SH-SY5Y (cell line): ENCODE data around the gene ABCD2.

Source experiments
- GATA2 ChIP-seq: IDR thresholded peaks from 2 replicates; pipeline ENCODE4 v1.6.1; 2011; ENCODE audit warnings: mild to moderate bottlenecking, low read depth, low read length
- GATA3 ChIP-seq: IDR thresholded peaks from 2 replicates; pipeline ENCODE4 v1.6.1; 2011; ENCODE audit warnings: low read depth, mild to moderate bottlenecking, low read length, moderate library complexity

Gene ABCD2

DNA sequence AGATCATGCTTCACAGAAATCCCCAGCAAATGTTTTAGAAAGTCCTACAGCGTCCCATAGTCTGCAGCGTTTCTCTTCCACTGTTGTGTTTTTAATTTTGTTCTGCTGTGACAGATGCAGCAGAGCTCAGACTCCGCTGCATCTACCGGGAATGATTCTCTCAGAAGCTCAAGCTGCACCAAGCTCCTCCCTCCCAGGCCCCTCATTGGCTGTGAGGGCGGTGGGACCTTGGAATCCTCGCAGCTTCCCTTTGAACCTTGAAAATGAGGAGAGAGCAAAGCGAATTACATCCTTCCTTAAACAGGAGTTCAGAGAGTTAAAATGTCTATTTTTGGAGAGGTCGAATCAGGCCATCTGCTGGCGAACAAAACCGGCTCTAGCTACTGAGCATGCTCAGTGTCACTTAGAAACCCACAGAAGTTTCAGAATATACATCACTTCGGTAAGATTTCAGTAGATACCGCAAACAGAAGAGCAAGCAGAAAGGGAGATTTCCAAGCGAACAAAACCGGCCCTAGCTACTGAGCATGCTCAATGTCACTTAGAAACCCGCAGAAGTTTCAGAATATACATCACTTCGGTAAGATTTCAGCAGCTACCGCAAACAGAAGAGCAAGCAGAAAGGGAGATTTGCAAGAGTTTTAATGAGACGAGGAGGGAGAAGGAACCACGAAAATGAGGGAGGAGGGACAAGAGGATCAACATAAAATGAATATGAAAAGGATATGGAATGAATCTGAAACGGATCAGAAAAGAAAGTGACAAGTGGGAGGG, at the start of gene ABCD2:
TSS of gene ABCD2 (minus strand) at position 144 of the 774 bp plus-strand sequence. CDS start 188 bp downstream, outside the sequence.
- TF ChIP-seq GATA2 (no peak; the same call in 1 of the 2 replicates), GATA3 (no peak)

DNA sequence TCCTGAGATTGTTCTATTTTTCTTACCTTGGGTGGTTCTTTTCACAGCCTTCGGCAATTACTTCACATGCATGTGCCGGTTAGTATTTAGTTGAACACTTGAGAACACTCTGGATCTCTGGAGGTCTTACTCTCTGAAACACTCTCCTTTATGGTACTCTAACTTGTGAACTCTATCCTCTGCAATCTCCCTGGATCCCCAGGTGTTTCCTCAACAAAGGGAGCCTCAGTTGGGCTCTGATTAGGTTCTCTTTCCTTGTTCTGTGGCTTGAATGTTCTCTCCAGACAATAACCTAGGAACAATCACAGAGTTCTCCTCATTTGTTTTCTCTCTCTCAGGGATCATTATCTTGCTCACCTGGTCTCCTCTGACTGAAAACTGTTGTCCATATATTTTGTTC, 40.5 kb upstream of the ABCD2 start:
- TF ChIP-seq GATA3, result no peak
- no peak for TF ChIP-seq GATA2

DNA sequence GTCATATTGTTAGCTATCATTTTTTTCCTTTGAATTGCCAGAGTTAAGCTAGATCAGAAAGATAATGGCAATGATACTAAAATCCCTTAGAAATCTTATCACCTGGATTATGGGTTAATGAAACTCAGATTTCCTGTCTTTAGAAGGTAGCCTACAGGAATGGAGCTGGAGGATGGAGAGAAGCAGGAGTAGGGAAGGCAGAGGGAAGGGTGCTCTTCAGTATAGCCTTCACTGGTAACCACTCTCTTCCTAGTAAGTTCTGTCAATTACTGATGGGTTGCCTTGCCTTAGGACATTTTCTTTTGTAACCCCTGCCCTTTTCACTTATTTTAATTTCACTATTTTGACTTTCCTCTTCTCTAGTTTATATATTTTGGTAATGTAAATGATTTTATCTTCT, 27.8 kb upstream of the ABCD2 start:
- TF ChIP-seq GATA2 (no peak), GATA3 (no peak)

DNA sequence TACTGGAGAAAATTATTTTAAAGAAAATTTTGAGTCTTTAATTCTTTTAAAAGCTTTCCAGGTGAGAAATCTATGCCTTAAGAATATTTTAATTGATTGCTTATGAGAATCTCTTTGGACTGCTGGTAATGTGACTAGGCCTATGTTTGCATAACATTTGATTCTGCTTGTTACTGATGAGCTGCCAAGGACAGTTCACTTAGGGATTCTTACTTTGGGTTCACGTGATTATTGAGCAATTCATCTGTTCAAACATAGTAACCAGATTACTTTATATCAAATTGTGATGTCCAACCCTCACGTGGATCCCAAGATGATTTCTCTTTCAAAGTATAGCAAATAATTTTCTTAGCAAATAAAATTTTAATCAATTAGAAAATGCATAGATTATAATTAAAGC, 27.4 kb upstream of the ABCD2 start:
- TF ChIP-seq GATA3, result no peak
- TF ChIP-seq GATA2, result no peak

DNA sequence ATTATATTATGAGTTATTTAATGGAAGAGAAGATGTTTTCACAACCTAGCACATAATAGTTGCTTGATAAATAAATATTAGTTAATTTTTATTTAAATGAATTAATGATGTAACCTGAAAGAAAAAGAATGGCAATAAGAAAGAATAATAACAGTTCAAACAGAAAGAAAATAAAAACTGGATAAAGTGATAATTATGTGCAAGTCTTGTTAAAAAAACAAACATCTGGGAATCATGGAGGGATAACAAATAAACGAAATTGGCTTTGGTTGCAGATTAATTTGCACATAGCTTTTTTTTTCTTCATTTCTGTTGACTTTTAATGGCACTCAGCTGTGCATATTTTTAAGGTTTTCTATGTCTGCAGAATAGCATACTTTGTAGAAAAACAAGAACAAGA, 23.4 kb upstream of the ABCD2 start:
- TF ChIP-seq GATA2 (no peak), GATA3 (no peak)

DNA sequence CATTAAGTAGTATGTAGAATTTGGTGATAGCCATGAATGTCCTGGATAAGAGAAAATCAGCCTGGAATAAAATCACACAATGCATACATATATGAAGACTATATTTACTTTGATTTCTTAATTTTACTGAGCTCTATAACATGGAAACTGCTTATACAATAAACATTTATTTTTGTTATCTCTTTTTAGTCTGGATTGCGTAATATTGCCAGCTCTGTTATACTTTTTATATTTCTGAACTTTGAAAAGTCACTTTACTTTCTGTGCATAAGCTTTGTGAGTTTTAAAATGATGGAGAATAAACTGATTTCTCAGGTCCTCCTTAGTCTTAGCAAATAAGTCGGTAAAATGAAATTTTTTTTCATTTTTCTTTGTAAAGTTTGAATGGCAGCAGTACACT, 19.2 kb upstream of the ABCD2 start:
- TF ChIP-seq GATA3 (no peak), GATA2 (no peak)

DNA sequence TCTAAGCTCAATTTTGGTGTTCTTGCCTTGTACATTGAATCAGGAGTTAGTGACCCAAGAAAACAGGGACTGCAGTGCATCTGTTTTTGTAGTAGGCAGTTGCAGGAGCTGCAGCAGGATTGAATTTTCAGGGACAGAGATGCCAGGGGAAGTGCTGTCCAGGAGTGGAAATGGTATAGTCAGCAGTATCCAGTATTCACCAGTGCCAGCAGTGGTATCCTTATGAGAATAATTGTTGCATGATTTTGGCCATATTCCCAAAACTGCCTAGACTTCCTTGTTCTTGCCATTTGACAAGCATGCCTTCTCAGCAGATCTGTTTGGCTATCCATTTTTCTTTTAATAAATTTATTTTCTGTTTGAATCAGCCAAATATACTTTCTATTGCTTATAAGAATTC, 18.6 kb upstream of the ABCD2 start:
- no peak for TF ChIP-seq GATA2
- no peak for TF ChIP-seq GATA3

DNA sequence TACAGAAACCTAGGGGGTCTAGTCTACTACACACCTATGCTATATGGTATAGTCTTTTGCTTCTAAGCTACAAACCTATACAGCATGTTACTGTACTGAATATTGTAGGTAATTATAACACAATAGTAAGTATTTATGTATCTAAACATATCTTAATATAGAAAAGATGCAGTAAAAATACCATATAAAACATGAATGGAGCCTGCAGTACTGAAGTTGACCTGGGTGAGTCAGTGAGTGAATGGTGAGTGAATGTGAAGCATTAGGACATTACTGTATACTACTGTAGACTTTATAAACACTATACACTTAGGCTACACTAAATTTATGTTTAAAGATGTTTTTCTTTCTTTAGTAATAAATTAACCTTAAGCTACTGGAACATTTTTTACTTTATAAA, 13.1 kb upstream of the ABCD2 start:
- TF ChIP-seq GATA3 (no peak), GATA2 (no peak)

DNA sequence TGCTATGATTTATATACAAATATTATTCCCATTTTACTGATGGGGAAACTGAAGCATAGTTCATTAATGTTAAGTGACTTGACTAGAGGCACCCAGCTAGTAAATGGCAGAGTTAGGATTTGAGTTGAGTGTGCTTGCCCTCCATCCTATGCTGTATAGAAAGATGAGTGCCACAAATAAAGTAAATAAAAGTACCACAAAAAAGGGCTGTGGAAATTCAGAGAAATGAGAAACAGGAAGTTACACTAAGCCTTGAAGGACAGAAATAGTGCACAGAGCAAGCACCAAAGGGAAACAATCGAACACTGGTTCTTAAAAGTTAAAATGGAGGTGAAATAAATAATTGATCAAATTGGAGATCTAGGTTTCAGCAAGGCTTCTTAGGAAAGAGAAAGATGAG, 9.2 kb upstream of the ABCD2 start:
- TF ChIP-seq GATA3, result no peak
- no peak for TF ChIP-seq GATA2

DNA sequence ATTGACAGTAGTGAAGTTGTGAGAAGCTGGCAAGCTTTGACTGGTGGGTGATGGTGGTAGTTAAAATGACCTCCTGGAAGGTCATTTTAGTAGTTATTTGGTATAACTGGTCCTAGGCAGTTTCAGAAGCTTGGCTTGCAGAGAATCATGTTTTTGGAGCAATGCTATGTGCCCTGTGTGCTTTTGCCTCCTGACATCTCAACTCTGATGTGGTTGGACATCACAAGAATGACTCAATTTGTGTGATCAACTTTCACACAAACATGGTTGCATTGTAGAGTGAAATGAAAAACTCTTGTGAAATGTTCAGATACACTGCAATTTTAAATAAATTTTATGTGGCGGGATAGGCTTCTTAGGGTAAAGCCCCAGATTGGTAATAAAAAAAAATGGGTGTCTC, 8.3 kb upstream of the ABCD2 start:
- TF ChIP-seq GATA2 (no peak), GATA3 (no peak)

DNA sequence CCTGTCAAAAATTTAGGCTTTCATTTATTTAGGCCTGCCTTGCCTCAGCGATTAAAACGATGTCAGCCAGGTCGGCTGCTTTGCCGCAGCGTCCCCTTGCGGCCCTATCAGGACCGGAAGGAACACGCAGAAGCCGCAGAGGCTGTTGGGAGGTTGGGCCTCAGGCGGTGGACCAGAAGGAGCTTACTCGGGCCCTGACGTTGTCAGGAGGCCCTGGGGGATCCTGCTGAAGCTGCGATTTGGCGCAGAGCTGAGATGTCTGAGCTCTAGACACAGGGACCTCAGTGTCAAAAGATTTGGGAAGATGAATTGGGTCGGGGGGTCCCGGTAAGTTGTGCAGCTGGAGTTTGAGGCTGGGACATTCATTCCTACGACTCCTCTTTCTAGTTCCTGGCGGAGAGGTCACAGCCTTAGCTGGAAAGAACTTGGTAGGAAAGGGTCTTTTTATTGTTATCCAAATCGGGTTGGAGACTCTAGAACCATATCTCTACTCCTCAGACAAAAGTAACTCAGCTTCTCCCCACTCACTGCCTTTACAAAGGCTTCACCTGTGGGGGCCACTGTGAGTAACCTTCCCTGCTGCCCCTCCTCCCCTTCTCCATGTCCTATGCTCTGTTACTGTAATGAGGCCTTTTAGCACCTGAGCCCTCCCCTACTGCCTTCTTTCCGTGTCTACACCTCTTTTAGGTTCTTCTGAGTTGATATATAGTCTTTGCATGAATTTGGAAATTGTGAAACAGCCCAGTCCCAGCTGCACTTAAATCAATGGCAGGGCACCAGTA, 6.6 kb upstream of the ABCD2 start:
- TF ChIP-seq GATA2 (no peak), GATA3 (no peak)

DNA sequence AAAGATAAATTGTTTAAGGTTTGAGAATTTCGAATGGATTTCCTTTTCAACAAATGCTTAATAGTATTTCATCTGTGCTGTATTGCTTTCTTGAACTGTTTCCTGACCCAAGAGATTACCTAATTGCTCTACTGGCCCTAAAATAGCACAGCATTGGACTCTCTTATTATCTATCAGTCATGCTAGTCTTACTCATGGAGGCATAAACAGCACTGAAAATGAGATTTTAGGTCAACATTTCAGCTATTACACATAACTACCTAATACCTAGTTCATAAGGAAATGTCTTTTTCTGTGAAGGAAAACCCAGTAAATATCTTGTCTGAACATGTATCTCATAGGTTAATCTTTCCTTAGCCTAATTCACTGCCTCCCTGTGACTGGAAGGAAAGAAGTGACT, 4.3 kb upstream of the ABCD2 start:
- no peak for TF ChIP-seq GATA2
- TF ChIP-seq GATA3, result no peak

DNA sequence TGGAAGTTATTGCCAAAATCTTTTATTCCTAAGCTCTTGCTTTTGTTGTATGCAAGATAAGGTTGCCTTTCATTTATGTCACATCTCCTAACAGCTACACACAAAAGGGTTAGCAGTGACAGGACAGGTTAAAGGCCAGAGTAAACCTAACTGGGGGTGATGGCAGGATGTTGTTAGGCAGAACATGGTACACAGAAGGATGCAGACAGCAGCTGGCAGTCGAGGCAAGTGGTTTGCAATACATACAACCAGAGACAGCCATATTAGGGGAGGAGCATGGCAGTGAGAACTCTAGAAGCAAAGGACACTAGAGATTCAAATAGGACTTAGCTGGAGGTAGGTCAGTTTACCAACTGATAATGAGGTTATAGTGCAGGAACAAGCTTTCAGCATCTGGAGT, 2.7 kb upstream of the ABCD2 start:
- TF ChIP-seq GATA2 (no peak), GATA3 (no peak)

DNA sequence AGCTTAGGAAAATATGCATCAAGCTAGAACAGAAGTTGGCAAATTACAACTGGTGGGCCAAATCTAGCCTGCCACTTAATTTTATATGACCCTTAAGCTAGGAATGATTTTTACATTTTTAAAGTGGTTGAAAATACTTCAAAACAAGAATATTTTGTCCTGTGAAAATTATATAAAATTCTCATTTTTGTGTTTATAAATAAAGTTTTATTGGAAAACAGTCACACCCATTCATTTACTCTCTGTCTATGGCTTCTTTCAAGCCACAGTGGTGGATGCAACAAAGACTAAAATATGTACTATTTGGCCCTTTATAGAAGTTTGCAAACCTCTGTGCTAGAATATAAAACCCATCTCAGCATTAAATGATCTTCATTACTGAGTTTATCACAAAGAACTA, 2.1 kb upstream of the ABCD2 start:
- TF ChIP-seq GATA2 (no peak), GATA3 (no peak)
